OCI-LY7 (cell line): ENCODE measurements around the gene ANKLE2. TPM values are rescaled to one million over a fixed set of nuclear protein-coding genes. Genes with fewer than 3 reads are reported as not detected.

Experiments used
- BruUV-seq: library from RNA; stranded (reverse); fragments of 400-500 nt; replicated peaks from 2 replicates; lab custom pipeline; 2021; lab: Mats Ljungman, UMichigan
- CTCF ChIA-PET: fragments of 300-600 bp; sonication (Branson Sonifier 250); formaldehyde crosslinking; loops from one replicate; lab custom pipeline; 2022; ENCODE audit warnings: antibody characterized with exemption; ENCODE audit not compliant: unreplicated experiment; lab: Charles Lee
- POLR2A ChIA-PET: fragments of 300-600 bp; sonication (Branson Sonifier 250); formaldehyde crosslinking; loops from one replicate; lab custom pipeline; 2022; ENCODE audit warnings: antibody characterized with exemption; lab: Charles Lee
- DNase-seq: peaks from one replicate; pipeline ENCODE4 v3.0.0-alpha.2; 2015; ENCODE audit warnings: low spot score
- H2AFZ ChIP-seq: fragments of 200-600 bp; sonication (generic), shearing (Covaris generic); 2 replicates; pipeline ENCODE4 v1.6.1; 2014; ENCODE audit warnings: mild to moderate bottlenecking, antibody characterized with exemption, low read length, moderate library complexity
- H3K27ac ChIP-seq: fragments of 200-600 bp; sonication (generic); 2 replicates; pipeline ENCODE4 v1.5.1; 2014; ENCODE audit warnings: mixed run types, low read depth, mild to moderate bottlenecking, moderate library complexity, low read length, inconsistent platforms; ENCODE audit not compliant: poor library complexity, severe bottlenecking
- H3K36me3 ChIP-seq: fragments of 200-600 bp; sonication (generic); 2 replicates; pipeline ENCODE4 v1.6.1; 2014; ENCODE audit warnings: mild to moderate bottlenecking, antibody characterized with exemption, low read length, moderate library complexity, mixed read lengths; ENCODE audit not compliant: insufficient read depth
- H3K4me1 ChIP-seq: fragments of 200-600 bp; sonication (generic); 2 replicates; pipeline ENCODE4 v1.5.1; 2014; ENCODE audit warnings: mild to moderate bottlenecking, low read length; ENCODE audit not compliant: insufficient read depth, poor library complexity, severe bottlenecking
- H3K4me2 ChIP-seq: fragments of 200-600 bp; sonication (generic); 2 replicates; pipeline ENCODE4 v1.6.1; 2014; ENCODE audit warnings: mild to moderate bottlenecking, low read length
- H3K4me3 ChIP-seq: fragments of 200-600 bp; sonication (generic); 2 replicates; pipeline ENCODE4 v1.5.1; 2014; ENCODE audit warnings: mild to moderate bottlenecking, low read depth, low read length; ENCODE audit not compliant: poor library complexity, severe bottlenecking
- H3K79me2 ChIP-seq: fragments of 200-600 bp; sonication (generic); 2 replicates; pipeline ENCODE4 v1.6.1; 2016; ENCODE audit warnings: low read depth, mild to moderate bottlenecking, low read length, moderate library complexity, mixed read lengths; ENCODE audit not compliant: insufficient read depth
- H3K9me2 ChIP-seq: fragments of 200-600 bp; sonication (generic); 2 replicates; pipeline ENCODE4 v1.6.1; 2016; ENCODE audit warnings: mild to moderate bottlenecking, low read length, mixed read lengths; ENCODE audit not compliant: insufficient read depth
- H3K9me3 ChIP-seq: fragments of 200-600 bp; sonication (generic); 2 replicates; pipeline ENCODE4 v1.6.1; 2014; ENCODE audit warnings: mild to moderate bottlenecking, mixed run types, low read length, mixed read lengths
- H4K20me1 ChIP-seq: fragments of 200-600 bp; sonication (generic); 2 replicates; pipeline ENCODE4 v1.6.1; 2014; ENCODE audit warnings: mild to moderate bottlenecking, antibody characterized with exemption, low read length, moderate library complexity, mixed read lengths; ENCODE audit not compliant: insufficient read depth
- EZH2phosphoT487 ChIP-seq: fragments of 200-600 bp; sonication (generic); IDR thresholded peaks from 2 replicates; pipeline ENCODE4 v1.6.1; 2018; ENCODE audit warnings: low read depth, borderline replicate concordance, mild to moderate bottlenecking, mixed run types, antibody characterized with exemption, low read length, moderate library complexity, mixed read lengths
- intact Hi-C: fragments of 100-400 bp; cut with micrococcal nuclease; formaldehyde crosslinking; loops from one replicate; pipeline ENCODE4 v1.10.0; 2022; ENCODE audit not compliant: unreplicated experiment
- total RNA-seq, 2 experiments: library from RNA; depleted of rRNA in 1 of 2; stranded (reverse); fragments of >200 nt in 1 of 2; shearing (Covaris generic) in 1 of 2; gene quantifications; 2 replicates each; pipeline ENCODE4 v1.2.3, GENCODE V29; 2014 to 2022
- TF ChIP-seq, protein P1 (sequence below): fragments of 200-600 bp; sonication (generic); conservative IDR thresholded peaks from 2 replicates; pipeline ENCODE4 v1.5.1; 2014; ENCODE audit warnings: mild to moderate bottlenecking, antibody characterized with exemption, low read length, moderate library complexity, mixed read lengths

Gene ANKLE2
- total RNA-seq, 2 experiments from 2014 or later = 88.0 to 121 TPM

DNA sequence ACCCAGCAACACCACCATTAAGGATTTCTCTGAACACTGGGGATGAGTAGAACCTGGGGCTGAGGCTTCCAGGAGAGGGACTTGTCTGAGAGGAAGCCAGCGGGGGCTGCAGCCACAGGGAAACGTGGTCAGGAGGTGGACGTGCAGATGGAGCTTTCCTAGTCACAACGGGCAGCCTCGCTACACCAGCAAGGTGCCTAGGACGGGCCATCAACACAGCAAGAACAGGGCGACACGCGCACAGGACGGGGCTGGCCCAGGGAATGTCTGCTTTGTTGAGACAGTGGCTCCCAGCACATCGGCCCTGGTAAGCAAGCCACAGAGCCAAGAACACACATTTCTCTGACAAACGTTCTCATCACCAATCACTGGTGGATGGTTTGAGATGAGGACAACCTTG lies 25.3 kb downstream of the ANKLE2 start:
- Histone ChIP-seq H3K27ac (no peak overlapping the region), H3K9me3 (no peaks in the 10 kb centered on the region), H2AFZ (no peak overlapping the region), H3K9me2 (no peaks in the 10 kb centered on the region), H3K79me2 (no peaks in the 10 kb centered on the region), H4K20me1 (0 out of 2 replicates have a peak, but pooled peaks cover 3% of the 10 kb centered on the region), H3K36me3 (peaks cover 99% of the 10 kb centered on the region), H3K4me3 (no peak overlapping the region), H3K4me1 (no peaks in the 10 kb centered on the region), H3K4me2 (no peak overlapping the region)
- POLR2A ChIA-PET = no interaction called here
- intact Hi-C loops = no loop called here
- CTCF ChIA-PET = no interaction called here
- no peak for DNase-seq
- BruUV-seq = no TSS peak
- TF ChIP-seq, protein P1, sequence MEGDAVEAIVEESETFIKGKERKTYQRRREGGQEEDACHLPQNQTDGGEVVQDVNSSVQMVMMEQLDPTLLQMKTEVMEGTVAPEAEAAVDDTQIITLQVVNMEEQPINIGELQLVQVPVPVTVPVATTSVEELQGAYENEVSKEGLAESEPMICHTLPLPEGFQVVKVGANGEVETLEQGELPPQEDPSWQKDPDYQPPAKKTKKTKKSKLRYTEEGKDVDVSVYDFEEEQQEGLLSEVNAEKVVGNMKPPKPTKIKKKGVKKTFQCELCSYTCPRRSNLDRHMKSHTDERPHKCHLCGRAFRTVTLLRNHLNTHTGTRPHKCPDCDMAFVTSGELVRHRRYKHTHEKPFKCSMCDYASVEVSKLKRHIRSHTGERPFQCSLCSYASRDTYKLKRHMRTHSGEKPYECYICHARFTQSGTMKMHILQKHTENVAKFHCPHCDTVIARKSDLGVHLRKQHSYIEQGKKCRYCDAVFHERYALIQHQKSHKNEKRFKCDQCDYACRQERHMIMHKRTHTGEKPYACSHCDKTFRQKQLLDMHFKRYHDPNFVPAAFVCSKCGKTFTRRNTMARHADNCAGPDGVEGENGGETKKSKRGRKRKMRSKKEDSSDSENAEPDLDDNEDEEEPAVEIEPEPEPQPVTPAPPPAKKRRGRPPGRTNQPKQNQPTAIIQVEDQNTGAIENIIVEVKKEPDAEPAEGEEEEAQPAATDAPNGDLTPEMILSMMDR = no peak
- TF ChIP-seq EZH2phosphoT487 = no peak

DNA sequence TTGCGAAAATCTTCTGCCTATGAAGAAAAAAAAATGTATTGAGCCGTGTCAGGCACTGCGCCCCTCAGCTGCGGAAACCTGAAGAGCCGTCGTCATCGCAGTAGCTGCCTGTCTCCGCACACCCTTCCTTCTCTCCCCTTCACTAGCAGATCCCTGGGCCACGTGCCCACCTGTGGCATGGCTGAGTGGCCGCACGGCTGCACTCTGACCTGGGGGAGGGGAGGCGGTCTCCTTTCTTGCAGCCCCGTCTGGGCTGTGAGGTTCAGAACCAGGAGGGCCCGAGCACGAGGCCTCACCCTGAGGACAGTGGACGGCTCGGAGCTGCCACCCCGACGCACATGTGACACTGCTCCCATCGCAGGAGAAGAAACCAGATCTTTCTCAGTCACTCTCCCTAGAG lies 26.1 kb downstream of the ANKLE2 start:
- Histone ChIP-seq H3K36me3 (peaks cover 99% of the 10 kb centered on the region), H4K20me1 (0 out of 2 replicates have a peak, but pooled peaks cover 3% of the 10 kb centered on the region), H3K9me2 (no peaks in the 10 kb centered on the region), H3K9me3 (no peaks in the 10 kb centered on the region), H3K79me2 (no peaks in the 10 kb centered on the region), H3K4me1 (no peaks in the 10 kb centered on the region), H3K4me3 (no peak overlapping the region), H2AFZ (no peak overlapping the region), H3K27ac (no peak overlapping the region), H3K4me2 (no peak overlapping the region)
- CTCF ChIA-PET = no interaction called here
- POLR2A ChIA-PET = no interaction called here
- no TSS peak for BruUV-seq
- DNase-seq = no peak
- intact Hi-C loops = no loop called here
- no peak for TF ChIP-seq EZH2phosphoT487
- TF ChIP-seq, protein P1 = no peak

- Histone ChIP-seq H3K36me3 (peaks cover 97% of the 10 kb centered on the region), H2AFZ (no peak overlapping the region), H3K4me1 (no peaks in the 10 kb centered on the region), H3K27ac (no peak overlapping the region), H3K9me2 (no peaks in the 10 kb centered on the region), H3K4me2 (no peak overlapping the region), H3K79me2 (no peaks in the 10 kb centered on the region), H3K4me3 (no peak overlapping the region), H3K9me3 (0 out of 2 replicates have a peak, but pooled peaks cover 6% of the 10 kb centered on the region), H4K20me1 (0 out of 2 replicates have a peak, but pooled peaks cover 3% of the 10 kb centered on the region)
- ChIA-PET POLR2A (no interaction called here), CTCF (no interaction called here)
- no TSS peak for BruUV-seq
- DNase-seq = no peak
- TF ChIP-seq EZH2phosphoT487 = no peak
- TF ChIP-seq, protein P1 = no peak
- intact Hi-C loops = no loop called here
These were observed 27.4 kb downstream of the ANKLE2 start for GRCh38 chr12:132734206-132734605.
